Esophagus (tissue), 2 donors: ENCODE data around the gene SYT12. TPM values are rescaled to one million over a fixed set of nuclear protein-coding genes. Genes with fewer than 3 reads are reported as not detected.

Source experiments
- H3K27ac ChIP-seq, 2 donors: one replicate each; pipeline ENCODE4 v1.5.1; 2013; ENCODE audit warnings: low read depth in 2 of 2, mild to moderate bottlenecking in 2 of 2, inconsistent platforms in 1 of 2, low read length in 1 of 2, moderate library complexity in 1 of 2
- H3K27me3 ChIP-seq, 2 donors: one replicate each; pipeline ENCODE4 v1.6.1; 2013; ENCODE audit warnings: low read length in 2 of 2, control low read depth in 1 of 2, mild to moderate bottlenecking in 1 of 2; ENCODE audit not compliant: insufficient read depth in 2 of 2, control insufficient read depth in 1 of 2
- H3K36me3 ChIP-seq, 2 donors: one replicate each; pipeline ENCODE4 v1.6.1; 2013; ENCODE audit warnings: low read length in 1 of 2; ENCODE audit not compliant: control insufficient read depth in 2 of 2, insufficient read depth in 2 of 2
- H3K4me1 ChIP-seq, 2 donors: one replicate each; pipeline ENCODE4 v1.6.1; 2013; ENCODE audit warnings: low read length in 1 of 2; ENCODE audit not compliant: control insufficient read depth in 2 of 2, insufficient read depth in 2 of 2
- H3K4me3 ChIP-seq, 2 donors: one replicate each; pipeline ENCODE4 v1.5.1; 2013; ENCODE audit warnings: low read length in 2 of 2, mild to moderate bottlenecking in 2 of 2, low read depth in 1 of 2, moderate library complexity in 1 of 2
- H3K9me3 ChIP-seq, 2 donors: one replicate each; pipeline ENCODE4 v1.6.1; 2013; ENCODE audit warnings: mild to moderate bottlenecking in 2 of 2, low read depth in 1 of 2, low read length in 1 of 2, moderate library complexity in 1 of 2; ENCODE audit not compliant: control insufficient read depth in 2 of 2, insufficient read depth in 1 of 2
- WGBS, 2 donors: extraction: QIAGEN DNeasy Blood & Tissue Kit; methylation state at CpG; one replicate each; pipeline ENCODE4 v1.1.7; 2013; 5-methylcytosine and 5-hydroxymethylcytosine counted together
- polyA plus RNA-seq, 2 donors: library from polyadenylated mRNA; stranded (reverse); fragments of 200-250 nt; gene quantifications; one replicate each; pipeline ENCODE4 v1.2.3, GENCODE V29; 2013
- donor health status: healthy with polysubstance abuse.
- donor health status: Bipolar disorder and iron deficiency.

Gene SYT12
- polyA plus RNA-seq, 2 donors = 0.53 TPM

DNA sequence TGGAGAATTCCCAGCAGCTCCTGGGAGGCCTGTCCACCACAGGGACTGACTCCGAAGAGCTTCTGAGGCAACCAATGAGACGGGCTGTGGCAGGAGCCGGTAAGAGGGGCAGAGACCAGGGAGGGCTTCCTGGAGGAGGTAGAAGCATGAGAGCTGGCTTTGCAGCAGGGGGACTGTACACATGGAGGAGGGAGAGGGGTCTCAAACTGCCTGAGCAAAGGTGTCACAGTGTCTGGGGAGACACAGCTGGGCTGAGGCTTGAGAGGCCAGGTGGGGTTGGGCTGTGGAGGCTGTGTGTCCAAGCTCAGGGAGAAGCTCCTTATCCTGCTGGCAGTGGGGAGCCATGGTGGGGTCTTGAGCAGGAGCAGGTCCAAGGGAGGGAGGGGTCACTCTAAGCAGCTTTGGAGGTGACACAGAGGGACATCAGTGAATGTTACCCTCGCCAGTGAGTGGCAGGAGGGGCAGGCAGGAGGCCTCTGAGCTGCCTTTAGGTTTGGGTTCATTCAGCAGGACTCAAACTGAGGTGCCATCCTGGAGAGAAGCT is 29.1 kb downstream of the SYT12 start:
- H3K9me3 ChIP-seq = no peaks in the 10 kb centered on the region
- WGBS, 2 donors = 87 to 88% methylated on average over 4 of the region's 4 CpGs
- H3K27ac ChIP-seq = no peak overlapping the region
- no peaks in the 10 kb centered on the region for H3K27me3 ChIP-seq
- H3K36me3 ChIP-seq = no peaks in the 10 kb centered on the region
- peaks cover 0 to 10% of the 10 kb centered on the region in 2 donors for H3K4me1 ChIP-seq
- H3K4me3 ChIP-seq = no peak overlapping the region

DNA sequence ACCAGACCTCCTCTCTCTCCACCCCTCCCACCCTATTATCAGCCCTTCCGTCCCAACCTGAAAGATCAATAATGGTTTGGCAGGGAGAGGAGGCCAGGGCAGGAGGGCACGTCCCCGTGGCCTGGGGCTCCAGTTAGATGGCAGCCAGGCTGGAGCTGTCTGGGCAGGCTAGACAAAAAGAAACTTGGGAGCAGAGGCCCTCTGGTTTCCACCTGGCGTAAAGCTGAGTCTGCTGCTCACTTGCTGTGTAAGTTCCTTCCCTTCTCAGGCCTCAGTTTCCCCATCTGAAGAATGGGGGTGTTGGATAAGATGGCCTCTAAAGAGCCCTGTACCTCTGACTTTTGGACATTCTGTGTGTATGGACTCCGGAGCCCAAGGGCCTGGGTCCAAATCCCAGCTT is 30.0 kb downstream of the SYT12 start:
- WGBS, 2 donors = 57 to 66% methylated on average over 5 of the region's 5 CpGs
- no peak overlapping the region for H3K4me3 ChIP-seq
- no peaks in the 10 kb centered on the region for H3K36me3 ChIP-seq
- H3K27ac ChIP-seq = peak overlapping the region in 1 of 2 donors; percentile 69
- peaks cover 0 to 14% of the 10 kb centered on the region in 2 donors for H3K4me1 ChIP-seq
- no peaks in the 10 kb centered on the region for H3K9me3 ChIP-seq
- H3K27me3 ChIP-seq = no peaks in the 10 kb centered on the region

DNA sequence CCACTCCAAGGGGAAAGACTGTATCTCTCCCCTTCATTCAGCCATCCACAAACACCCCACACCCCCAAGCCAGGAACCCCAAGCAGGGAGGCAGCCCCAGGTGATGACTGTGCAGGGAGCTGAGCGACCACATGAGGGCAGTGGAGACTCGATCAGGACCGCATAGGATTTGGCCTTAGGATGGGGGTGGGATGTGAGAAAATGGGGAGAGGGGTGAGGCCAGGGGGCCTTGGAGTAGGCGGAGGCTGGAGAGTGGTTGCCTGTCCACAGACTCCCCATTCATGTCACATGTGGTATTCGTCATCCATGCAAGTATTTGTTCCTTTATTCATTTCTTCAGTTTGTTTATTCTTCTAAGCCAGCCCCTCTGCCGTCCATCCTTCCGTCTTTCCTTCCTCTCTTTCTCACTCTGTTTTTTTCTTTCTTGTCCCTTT is 31.0 kb downstream of the SYT12 start:
- Histone ChIP-seq H3K27ac (peak overlapping the region; percentile 91 to 97), H3K4me3 (no peak overlapping the region), H3K4me1 (peaks cover 0 to 14% of the 10 kb centered on the region in 2 donors), H3K27me3 (no peaks in the 10 kb centered on the region), H3K9me3 (no peaks in the 10 kb centered on the region), H3K36me3 (peaks cover 0 to 3% of the 10 kb centered on the region in 2 donors)
- WGBS, 2 donors = 25 to 27% methylated on average over 7 of the region's 7 CpGs

DNA sequence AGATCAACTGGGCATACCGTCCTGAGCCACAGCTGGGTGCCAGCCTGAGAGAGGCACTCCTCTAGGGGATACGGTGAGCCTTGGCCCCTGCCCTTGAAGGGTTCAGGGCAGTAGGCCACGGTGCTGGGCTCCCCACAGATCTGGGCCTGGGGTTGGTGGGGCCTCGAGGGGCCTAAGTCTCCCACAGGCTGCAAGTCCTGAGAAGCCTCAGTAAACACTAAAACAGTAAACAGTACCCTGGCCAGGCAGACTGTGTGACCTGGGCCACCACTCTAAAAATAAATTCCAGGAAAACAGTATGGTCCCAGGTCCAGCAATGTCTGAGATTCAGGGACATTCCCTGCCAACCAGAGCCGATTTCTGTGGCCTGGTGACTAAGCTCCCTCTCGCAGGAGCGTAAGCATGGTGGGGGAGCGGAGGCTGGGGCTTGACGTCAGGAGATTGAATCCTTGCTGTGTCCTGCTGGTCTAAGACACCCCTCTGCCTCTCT is 31.5 kb downstream of the SYT12 start:
- H3K4me3 ChIP-seq = no peak overlapping the region
- no peaks in the 10 kb centered on the region for H3K9me3 ChIP-seq
- peaks cover 0 to 3% of the 10 kb centered on the region in 2 donors for H3K36me3 ChIP-seq
- 66% methylated on average over 9 of the region's 9 CpGs for WGBS, 2 donors
- H3K27ac ChIP-seq = peak overlapping the region; percentile 91 to 97
- H3K27me3 ChIP-seq = no peaks in the 10 kb centered on the region
- peaks cover 0 to 14% of the 10 kb centered on the region in 2 donors for H3K4me1 ChIP-seq

DNA sequence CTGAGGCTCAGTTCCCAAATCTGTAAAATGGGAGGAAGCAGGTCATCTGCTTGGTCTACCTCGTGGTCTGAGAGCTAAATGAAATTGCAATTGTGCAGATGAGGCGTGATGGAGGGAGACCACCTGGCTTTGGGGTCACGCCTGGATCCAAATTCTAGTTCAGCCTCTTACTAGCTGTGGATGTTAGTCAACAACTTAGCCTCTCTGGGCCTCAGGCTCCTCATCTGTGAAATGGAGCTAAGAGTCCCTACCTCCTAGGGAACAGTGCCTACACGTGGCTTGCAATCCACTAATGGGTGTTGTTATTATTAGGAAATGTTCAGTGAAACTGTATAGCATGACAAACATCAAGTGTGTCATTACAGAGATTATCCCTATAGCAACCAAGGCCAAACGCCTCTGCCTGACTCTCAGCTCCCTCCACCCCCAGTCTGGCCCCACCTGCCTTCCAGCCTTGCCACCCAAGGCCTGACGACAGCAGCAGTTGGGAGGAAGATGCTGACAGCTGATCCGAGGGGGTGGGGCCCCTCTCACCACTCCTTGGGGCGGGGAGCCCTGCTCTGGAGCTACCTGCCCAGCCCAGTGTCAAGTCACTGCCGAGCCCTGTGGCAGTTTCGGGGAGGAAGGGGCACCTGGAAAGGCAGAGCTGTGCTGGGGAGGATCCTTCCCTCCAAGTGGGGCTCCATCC is 32.0 kb downstream of the SYT12 start:
- H3K27ac ChIP-seq = peak overlapping the region; percentile 97 to 99
- peaks cover 0 to 3% of the 10 kb centered on the region in 2 donors for H3K36me3 ChIP-seq
- H3K4me1 ChIP-seq = peaks cover 2 to 14% of the 10 kb centered on the region in 2 donors
- H3K9me3 ChIP-seq = no peaks in the 10 kb centered on the region
- no peaks in the 10 kb centered on the region for H3K27me3 ChIP-seq
- H3K4me3 ChIP-seq = peak overlapping the region in 1 of 2 donors; percentile 30
- 45 to 55% methylated on average over 10 of the region's 10 CpGs for WGBS, 2 donors

DNA sequence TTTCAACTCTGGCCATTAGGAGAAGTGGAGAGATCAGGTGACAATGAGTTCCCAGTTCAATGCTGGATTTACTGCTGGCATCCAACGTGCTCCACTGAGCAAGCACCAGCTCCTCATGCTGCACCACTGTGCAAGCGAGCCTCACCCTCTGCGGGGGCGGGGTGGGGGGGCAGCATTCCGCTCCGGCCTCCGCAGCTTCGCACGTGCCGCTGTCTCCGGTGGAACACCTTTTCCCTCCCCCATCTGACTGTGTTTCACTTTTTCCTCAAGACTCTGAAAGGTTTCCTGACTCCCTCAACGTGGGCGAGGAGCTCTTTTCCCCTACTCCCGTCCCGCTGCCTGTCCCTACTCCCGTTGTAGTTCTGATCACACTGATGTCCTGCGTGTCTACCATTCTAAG is 32.9 kb downstream of the SYT12 start:
- H3K9me3 ChIP-seq = no peaks in the 10 kb centered on the region
- peak overlapping the region; percentile 71 to 73 for H3K4me3 ChIP-seq
- H3K36me3 ChIP-seq = peaks cover 0 to 3% of the 10 kb centered on the region in 2 donors
- H3K4me1 ChIP-seq = peaks cover 2 to 14% of the 10 kb centered on the region in 2 donors
- 19 to 20% methylated on average over 17 of the region's 17 CpGs for WGBS, 2 donors
- H3K27me3 ChIP-seq = no peaks in the 10 kb centered on the region
- peak overlapping the region; percentile 97 to 99 for H3K27ac ChIP-seq

DNA sequence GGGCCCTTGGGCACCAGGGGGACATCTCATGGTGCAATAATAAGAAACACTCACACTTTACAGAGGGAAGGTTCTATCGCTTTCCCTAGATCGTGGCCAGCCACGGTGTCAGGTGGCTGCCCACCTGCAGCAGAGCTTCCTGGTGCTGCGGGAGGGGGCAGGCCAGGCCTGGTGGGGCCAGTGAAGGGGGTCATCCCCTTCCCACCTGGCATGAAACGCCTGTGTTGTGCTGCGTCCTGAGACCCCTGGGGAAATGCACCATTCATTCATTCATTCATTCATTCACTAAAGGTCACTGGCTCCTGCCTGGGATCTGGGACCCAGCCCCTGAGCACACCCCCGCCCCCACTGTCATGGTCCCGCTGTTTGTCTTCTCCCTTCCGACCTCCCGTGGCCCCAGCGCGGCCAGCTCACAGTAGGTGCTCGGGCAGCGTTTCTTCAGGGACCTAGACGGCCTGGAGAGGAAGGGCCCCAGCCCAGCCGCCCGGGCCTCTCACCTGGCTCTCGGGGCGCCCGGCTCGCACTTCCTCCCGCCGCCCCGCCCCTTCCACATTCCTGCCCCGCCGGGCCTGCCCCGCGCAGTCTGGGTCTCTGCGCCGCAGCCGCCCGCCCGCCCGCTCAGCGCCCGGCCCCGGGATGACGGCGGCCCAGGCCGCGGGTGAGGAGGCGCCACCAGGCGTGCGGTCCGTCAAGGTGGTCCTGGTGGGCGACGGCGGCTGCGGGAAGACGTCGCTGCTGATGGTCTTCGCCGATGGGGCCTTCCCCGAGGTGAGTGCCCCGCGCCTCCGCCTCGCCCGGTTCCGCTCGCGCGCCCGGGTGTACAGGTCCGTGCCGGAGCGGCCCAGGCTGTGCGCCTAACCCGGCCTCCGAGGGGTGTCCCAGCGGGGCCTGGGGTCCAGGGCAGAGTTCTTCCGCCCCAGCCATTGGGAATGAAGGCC is 33.6 kb downstream of the SYT12 start, which contains the start of gene RHOD:
TSS of gene RHOD (plus strand) at position 581 of the 938 bp plus-strand sequence. CDS start at position 637, 56 bp downstream.
- WGBS, 2 donors = 3 to 5% methylated on average over 71 to 72 of the region's 72 CpGs
- no peaks in the 10 kb centered on the region for H3K9me3 ChIP-seq
- no peaks in the 10 kb centered on the region for H3K27me3 ChIP-seq
- H3K4me3 ChIP-seq = peak within 1 kb of the TSS; percentile 71 to 73
- peaks cover 0 to 3% of the 10 kb centered on the region in 2 donors for H3K36me3 ChIP-seq
- peak within 1 kb of the TSS; percentile 97 to 99 for H3K27ac ChIP-seq
- H3K4me1 ChIP-seq = peaks cover 2 to 14% of the 10 kb centered on the region in 2 donors

DNA sequence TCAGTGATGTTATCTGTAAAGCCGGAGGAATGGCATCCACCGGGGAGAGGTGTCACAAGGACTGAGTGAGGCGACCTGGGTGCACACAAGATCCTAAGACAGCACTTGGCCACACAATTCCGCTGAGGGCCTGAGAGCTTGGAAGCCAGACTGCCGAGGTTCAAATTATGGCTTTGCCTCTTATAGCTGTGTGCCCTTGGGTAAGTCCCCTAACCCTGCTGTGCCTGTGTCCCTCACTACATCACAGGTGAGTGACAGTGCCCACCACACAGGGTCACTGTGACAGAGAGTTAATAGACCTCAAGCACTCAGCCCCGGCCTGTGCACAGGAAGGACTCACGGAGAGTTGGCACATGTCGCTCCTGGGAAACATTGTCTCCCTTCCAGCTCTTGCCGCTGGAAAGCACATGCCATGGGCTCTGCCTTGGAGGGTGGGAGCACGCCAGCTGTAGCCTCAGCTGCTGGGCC is 34.3 kb downstream of the SYT12 start:
- WGBS, 2 donors = 33 to 49% methylated on average over 10 of the region's 10 CpGs
- H3K9me3 ChIP-seq = no peaks in the 10 kb centered on the region
- H3K27me3 ChIP-seq = no peaks in the 10 kb centered on the region
- peaks cover 5 to 20% of the 10 kb centered on the region in 2 donors for H3K4me1 ChIP-seq
- H3K27ac ChIP-seq = peak overlapping the region; percentile 97 to 99
- H3K36me3 ChIP-seq = peaks cover 0 to 3% of the 10 kb centered on the region in 2 donors
- peak overlapping the region; percentile 71 to 73 for H3K4me3 ChIP-seq

DNA sequence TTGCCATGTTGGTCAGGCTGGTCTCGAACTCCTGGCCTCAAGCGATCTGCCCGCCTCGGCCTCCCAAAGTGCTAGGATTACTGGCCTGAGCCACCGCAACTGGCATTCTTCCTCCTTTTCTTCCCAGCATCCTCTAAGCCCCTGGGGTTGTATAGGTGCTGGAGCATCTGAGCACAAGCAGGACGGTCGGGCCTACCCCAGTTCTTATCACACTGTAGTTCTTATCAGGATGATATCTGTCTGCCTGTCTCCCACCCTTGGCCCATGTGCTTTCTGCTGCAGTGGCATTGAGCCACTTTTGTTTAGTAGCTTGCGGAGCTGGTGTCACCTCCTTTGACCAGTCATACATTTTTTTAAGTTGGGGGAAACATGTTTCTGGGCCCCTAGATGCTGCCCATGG is 35.6 kb downstream of the SYT12 start:
- Histone ChIP-seq H3K36me3 (peaks cover 0 to 3% of the 10 kb centered on the region in 2 donors), H3K27me3 (no peaks in the 10 kb centered on the region), H3K4me1 (peaks cover 5 to 26% of the 10 kb centered on the region in 2 donors), H3K9me3 (no peaks in the 10 kb centered on the region), H3K4me3 (peak overlapping the region; percentile 1 to 32), H3K27ac (no peak overlapping the region)
- WGBS, 2 donors = 85 to 95% methylated on average over 8 of the region's 8 CpGs
